BLaER1 (cell line): ENCODE measurements around the gene RAD50.

Experiments
- H3K27ac ChIP-seq: shearing (Covaris generic); formaldehyde crosslinking; 2 replicates; pipeline ENCODE4 v1.8.1; 2022
- H3K27me3 ChIP-seq: shearing (Covaris generic); formaldehyde crosslinking; 2 replicates; pipeline ENCODE4 v1.8.1; 2022
- H3K36me3 ChIP-seq: shearing (Covaris generic); formaldehyde crosslinking; 2 replicates; pipeline ENCODE4 v1.8.1; 2022
- H3K4me1 ChIP-seq: shearing (Covaris generic); formaldehyde crosslinking; 2 replicates; pipeline ENCODE4 v1.8.1; 2022
- H3K4me2 ChIP-seq: shearing (Covaris generic); formaldehyde crosslinking; 2 replicates; pipeline ENCODE4 v1.8.1; 2022
- H3K4me3 ChIP-seq: shearing (Covaris generic); formaldehyde crosslinking; 2 replicates; pipeline ENCODE4 v1.8.1; 2022
- H3K9ac ChIP-seq: shearing (Covaris generic); formaldehyde crosslinking; 2 replicates; pipeline ENCODE4 v1.8.1; 2022
- H3K9me3 ChIP-seq: shearing (Covaris generic); formaldehyde crosslinking; 2 replicates; pipeline ENCODE4 v1.8.1; 2022
- H4K20me1 ChIP-seq: shearing (Covaris generic); formaldehyde crosslinking; 2 replicates; pipeline ENCODE4 v1.8.1; 2022
- Cebpa-rat ChIP-seq: shearing (Covaris generic); IDR thresholded peaks from 2 replicates; pipeline ENCODE4 v1.8.1; 2022

RAD50 gene

DNA sequence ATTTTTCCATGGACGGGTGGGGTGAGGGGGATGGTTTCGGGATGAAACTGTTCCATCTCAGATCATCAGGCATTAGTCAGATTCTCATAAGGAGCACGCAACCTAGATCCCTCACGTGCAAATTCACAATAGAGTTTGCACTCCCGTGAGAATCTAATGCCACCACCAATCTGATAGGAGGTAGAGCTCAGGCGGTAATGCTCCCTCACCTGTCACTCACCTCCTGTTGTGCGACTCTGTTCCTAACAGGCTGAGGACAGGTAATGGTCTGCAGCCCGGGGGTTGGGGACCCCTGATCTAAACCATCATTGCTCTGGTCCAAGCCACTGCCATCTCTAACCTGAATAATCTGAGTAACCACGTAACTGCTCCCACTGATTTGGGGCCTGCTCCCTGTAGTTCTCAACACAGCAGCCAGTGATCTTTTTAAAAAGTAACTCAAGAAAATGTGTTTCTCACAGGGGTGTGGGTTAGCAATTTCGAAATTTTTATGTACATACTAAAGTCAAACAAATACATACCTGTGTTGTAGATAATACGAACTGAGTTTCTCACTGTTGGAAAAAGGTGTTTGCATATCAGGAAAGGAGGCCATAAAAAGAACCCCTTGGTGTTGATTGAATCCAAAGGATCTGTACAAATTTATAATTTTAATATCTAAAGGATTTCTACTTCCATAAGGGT, 89.9 kb downstream of the RAD50 start:
- Histone ChIP-seq H3K27ac (no peak overlapping the region), H3K4me2 (no peak overlapping the region), H3K4me1 (no peaks in the 10 kb centered on the region), H3K9me3 (peaks cover 20% of the 10 kb centered on the region), H3K27me3 (no peaks in the 10 kb centered on the region), H3K9ac (no peak overlapping the region), H3K4me3 (no peak overlapping the region), H4K20me1 (no peaks in the 10 kb centered on the region), H3K36me3 (peaks cover 30% of the 10 kb centered on the region)
- no peak for TF ChIP-seq Cebpa-rat

DNA sequence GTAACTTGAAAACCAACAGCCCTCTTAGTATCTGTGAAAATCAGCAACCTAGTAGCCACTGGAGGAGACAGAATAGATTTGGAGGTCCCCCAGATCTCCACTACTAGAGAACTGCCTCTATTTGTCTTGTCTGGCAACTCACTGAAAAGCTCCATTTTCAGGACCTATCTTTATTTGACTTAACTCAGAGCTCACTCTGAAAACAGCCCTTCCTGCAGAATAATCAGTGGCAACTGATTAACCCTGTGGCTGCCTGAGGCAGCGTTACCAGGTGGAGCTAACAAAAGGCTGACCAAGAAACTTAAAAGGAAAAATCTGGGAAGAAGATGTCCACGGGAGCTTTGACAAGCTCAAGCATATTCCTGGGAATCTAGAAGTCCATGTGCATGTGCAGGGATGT, 90.7 kb downstream of the RAD50 start:
- H3K4me3 ChIP-seq, result no peak overlapping the region
- no peak overlapping the region for H3K27ac ChIP-seq
- H4K20me1 ChIP-seq, result no peaks in the 10 kb centered on the region
- H3K9me3 ChIP-seq, result peaks cover 20% of the 10 kb centered on the region
- H3K27me3 ChIP-seq, result no peaks in the 10 kb centered on the region
- no peak for TF ChIP-seq Cebpa-rat
- peaks cover 22% of the 10 kb centered on the region for H3K36me3 ChIP-seq
- H3K4me1 ChIP-seq, result no peaks in the 10 kb centered on the region
- H3K4me2 ChIP-seq, result no peak overlapping the region
- H3K9ac ChIP-seq, result no peak overlapping the region

DNA sequence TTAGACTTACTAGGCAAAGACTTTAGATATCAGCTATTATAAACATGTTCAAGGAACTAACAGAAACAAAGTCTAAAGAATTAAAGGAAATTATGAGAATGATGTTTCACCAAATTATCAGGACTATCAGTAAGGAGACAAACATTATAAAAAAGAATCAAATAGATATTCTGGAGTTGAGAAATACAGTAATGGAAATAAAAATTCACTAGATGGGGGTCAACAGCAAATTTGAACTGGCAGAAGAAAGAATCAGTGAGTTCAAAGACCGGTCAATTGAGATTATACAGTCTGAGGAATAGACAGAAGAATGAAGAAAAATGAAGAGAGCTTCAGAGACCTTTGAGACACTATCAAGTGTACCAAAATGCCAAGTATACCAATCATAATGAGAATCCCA, 91.6 kb downstream of the RAD50 start:
- no peaks in the 10 kb centered on the region for H4K20me1 ChIP-seq
- no peak for TF ChIP-seq Cebpa-rat
- H3K4me3 ChIP-seq, result no peak overlapping the region
- H3K36me3 ChIP-seq, result peaks cover 14% of the 10 kb centered on the region; the same call in 1 of the 2 replicates
- no peaks in the 10 kb centered on the region for H3K4me1 ChIP-seq
- no peak overlapping the region for H3K9ac ChIP-seq
- peaks cover 20% of the 10 kb centered on the region for H3K9me3 ChIP-seq
- no peak overlapping the region for H3K4me2 ChIP-seq
- no peak overlapping the region for H3K27ac ChIP-seq
- H3K27me3 ChIP-seq, result peaks cover under 1% of the 10 kb centered on the region; the same call in 1 of the 2 replicates

DNA sequence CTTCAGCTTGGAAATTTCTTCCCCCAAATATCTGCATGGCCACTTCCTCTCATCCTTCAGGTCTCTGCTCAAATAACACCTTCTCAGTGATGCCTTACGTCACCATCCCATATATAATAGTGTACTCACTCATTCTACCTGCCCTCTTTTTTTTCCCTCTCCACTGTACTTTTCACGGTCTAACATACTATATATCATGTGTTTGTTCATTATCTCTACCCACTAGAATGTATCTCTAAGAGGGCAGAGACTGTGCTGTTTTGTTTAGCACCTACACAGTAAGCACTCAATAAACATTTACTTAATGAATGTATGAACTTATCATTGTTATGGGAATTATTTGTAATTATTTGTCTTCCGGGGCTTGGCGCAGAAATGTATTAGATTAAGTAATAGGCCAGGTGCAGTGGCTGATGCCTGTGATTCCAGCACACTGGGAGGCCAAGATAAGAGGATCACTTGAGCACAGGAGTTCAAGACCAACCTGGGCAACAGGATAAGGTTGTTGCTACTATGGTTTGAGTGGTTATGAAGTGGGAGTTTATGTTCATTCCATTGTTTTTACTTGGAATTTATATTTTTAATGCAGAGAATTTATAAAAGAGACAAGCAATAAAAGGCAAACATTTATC, 95.2 kb downstream of the RAD50 start:
- Histone ChIP-seq H4K20me1 (no peaks in the 10 kb centered on the region), H3K4me1 (peaks cover 12% of the 10 kb centered on the region; the same call in 1 of the 2 replicates), H3K9ac (no peak overlapping the region), H3K27me3 (peaks cover 36% of the 10 kb centered on the region), H3K4me2 (no peak overlapping the region), H3K36me3 (no peaks in the 10 kb centered on the region), H3K27ac (no peak overlapping the region), H3K9me3 (peaks cover 33% of the 10 kb centered on the region), H3K4me3 (no peak overlapping the region)
- no peak for TF ChIP-seq Cebpa-rat

DNA sequence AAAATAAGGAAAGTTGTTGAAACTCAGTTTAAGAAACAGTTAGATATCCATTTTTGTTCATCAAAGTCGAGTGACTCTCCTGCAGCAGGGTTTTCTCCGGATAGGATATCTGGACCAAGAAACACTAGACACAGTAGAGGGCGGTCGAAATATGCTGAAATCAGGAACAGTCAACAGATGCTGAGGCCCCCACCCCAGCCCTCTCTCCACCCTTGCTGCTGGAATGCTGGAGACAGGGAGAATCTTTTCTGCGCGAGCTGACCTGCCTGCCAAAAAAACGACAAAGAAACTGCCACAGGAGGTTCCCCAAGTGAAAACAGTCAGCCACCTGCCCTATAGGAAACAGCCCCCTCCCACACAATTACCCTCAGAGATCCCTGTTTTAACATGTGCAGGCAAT, 96.9 kb downstream of the RAD50 start:
- TF ChIP-seq Cebpa-rat, result no peak
- H4K20me1 ChIP-seq, result no peaks in the 10 kb centered on the region
- H3K27ac ChIP-seq, result no peak overlapping the region
- H3K9me3 ChIP-seq, result peaks cover 19% of the 10 kb centered on the region
- H3K9ac ChIP-seq, result no peak overlapping the region
- H3K27me3 ChIP-seq, result peaks cover 51% of the 10 kb centered on the region
- no peak overlapping the region for H3K4me3 ChIP-seq
- peaks cover 12% of the 10 kb centered on the region; the same call in 1 of the 2 replicates for H3K4me1 ChIP-seq
- H3K4me2 ChIP-seq, result no peak overlapping the region
- H3K36me3 ChIP-seq, result no peaks in the 10 kb centered on the region

DNA sequence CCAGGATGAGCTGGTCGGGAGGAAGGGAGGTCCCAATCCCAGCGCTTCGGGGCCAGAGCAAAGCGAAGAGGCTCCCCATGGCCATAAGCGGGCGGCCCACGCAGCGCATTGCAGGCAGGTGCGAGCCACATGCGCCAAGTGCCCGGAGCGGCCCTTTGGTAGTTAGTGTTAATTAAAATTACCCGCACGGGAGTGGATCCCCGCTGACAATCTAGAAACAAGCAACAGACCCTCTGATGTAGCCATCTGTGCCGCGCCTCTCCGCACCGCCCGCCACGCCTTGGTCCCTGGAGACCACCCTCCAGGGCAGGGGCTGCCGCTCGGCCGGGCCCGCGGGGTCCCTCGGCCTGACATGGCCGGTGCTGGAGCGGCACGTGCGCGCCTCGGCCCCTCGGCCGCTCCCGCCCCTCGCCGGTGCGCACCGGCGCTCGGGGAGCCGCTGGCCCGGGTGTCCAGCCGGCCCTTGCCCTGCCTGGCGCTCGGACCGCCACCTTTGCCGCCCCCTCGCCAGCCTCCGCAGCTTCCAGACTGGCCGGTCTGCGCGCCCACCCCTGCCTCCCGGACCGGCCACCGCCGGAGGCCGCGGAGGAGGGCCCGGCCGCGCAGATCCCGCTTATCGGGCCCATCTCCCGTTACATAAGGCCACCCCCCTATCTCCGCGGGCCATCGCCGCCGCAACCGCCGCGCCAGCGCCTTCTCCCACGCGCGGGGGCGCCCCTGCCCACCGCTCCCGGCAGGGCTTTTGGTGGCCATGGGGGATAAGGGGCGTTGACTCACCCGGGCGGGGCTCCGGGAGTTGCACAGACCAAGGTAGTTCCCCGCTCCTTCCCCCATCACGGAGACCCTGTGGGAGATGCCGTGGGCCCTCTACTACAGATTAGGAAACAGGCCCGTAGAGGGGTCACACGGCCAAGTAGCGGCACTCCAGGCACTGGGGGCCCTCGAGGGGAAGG, 99.3 kb downstream of the RAD50 start:
- no peaks in the 10 kb centered on the region for H3K36me3 ChIP-seq
- no peak overlapping the region for H3K27ac ChIP-seq
- H4K20me1 ChIP-seq, result no peaks in the 10 kb centered on the region
- H3K4me1 ChIP-seq, result peaks cover 21% of the 10 kb centered on the region
- no peak overlapping the region for H3K9ac ChIP-seq
- peaks cover 15% of the 10 kb centered on the region for H3K9me3 ChIP-seq
- peak overlapping the region; percentile 52 for H3K4me3 ChIP-seq
- H3K4me2 ChIP-seq, result peak overlapping the region; percentile 64
- no peak for TF ChIP-seq Cebpa-rat
- H3K27me3 ChIP-seq, result peaks cover 51% of the 10 kb centered on the region

DNA sequence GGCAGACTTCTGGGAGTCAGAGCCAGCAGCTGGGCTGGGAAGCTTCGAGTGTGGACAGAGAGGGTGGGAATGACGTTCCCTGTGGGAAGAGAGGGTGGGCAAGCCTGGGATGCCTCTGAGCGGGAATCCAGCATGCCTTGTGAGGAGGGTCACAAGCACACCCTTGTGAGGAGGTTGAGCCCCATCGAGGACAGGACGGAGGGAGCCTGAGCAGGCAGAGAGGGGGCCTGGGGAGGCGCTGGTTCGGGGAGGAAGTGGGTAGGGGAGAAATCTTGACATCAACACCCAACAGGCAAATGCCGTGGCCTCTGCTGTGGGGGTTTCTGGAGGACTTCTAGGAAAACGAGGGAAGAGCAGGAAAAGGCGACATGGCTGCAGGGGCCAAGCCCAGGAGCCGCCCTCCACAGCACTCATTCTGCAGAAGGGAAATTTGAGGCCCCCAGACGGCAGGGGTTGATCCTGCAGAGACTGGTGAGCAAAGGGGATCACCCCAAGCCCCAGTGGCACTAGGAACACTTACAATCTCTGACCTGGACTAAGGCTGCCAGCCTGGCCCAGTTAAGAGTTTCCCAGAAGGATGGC, 100.1 kb downstream of the RAD50 start:
- Histone ChIP-seq H3K4me3 (0 out of 2 replicates have a peak overlapping the region, but pooled peaks have one; percentile 52), H3K27me3 (peaks cover 51% of the 10 kb centered on the region), H3K4me2 (no peak overlapping the region), H3K9ac (no peak overlapping the region), H4K20me1 (no peaks in the 10 kb centered on the region), H3K36me3 (no peaks in the 10 kb centered on the region), H3K9me3 (peaks cover 15% of the 10 kb centered on the region), H3K27ac (no peak overlapping the region), H3K4me1 (peaks cover 29% of the 10 kb centered on the region)
- no peak for TF ChIP-seq Cebpa-rat

DNA sequence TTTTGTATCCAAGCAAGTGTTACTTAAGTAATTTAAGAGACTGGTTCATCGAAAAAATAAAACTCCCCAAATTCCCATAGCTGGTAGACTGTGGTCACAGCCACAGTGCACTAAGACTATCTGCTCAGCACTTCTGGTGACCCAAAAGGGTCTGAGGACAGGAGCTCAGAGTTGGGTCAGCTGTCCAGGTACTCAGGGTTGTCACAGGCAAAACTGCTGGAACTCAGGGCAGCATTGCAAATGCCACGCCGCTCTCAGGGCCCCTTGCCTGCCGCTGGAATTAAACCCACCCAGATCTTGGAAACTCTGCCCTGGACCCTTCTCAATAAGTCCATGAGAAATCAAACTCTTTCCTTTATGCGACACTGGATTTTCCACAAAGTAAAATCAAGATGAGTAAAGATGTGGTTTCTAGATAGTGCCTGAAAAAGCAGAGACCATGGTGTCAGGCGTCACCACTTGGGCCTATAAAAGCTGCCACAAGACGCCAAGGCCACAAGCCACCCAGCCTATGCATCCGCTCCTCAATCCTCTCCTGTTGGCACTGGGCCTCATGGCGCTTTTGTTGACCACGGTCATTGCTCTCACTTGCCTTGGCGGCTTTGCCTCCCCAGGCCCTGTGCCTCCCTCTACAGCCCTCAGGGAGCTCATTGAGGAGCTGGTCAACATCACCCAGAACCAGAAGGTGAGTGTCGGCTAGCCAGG, 101.1 kb downstream of the RAD50 start, which contains the start of gene IL13:
TSS of gene IL13 (plus strand) at position 498 of the 705 bp plus-strand sequence. CDS start at position 512, 14 bp downstream.
- Histone ChIP-seq H3K4me2 (no peak within 1 kb of the TSS), H3K36me3 (no peaks in the 10 kb centered on the region), H3K4me3 (no peak within 1 kb of the TSS), H3K9ac (no peak within 1 kb of the TSS), H3K4me1 (peaks cover 39% of the 10 kb centered on the region), H4K20me1 (no peaks in the 10 kb centered on the region), H3K27ac (no peak within 1 kb of the TSS), H3K9me3 (peaks cover 15% of the 10 kb centered on the region), H3K27me3 (peaks cover 51% of the 10 kb centered on the region)
- no peak for TF ChIP-seq Cebpa-rat
